Pancreas (tissue), 10 donors: ENCODE results near the gene PIK3C3. TPM values are rescaled to one million over a fixed set of nuclear protein-coding genes. Genes with fewer than 3 reads are reported as not detected.
"Not testable (repeated sequence)": the region's sequence is repeated elsewhere in the genome, so short reads cannot be mapped to it uniquely, and the experiment has no call there.

Experiments used
- ATAC-seq, 4 donors: fragments of 200-7000 bp; cut with Tn5 transposase; one replicate each; pipeline versions ENCODE4 v1.8.0 to v1.9.1; 2020; ENCODE audit warnings: mild to moderate bottlenecking in 4 of 4, moderate library complexity in 4 of 4
- DNase-seq, 6 donors: peaks; one replicate each; pipeline ENCODE4 v3.0.0-alpha.2; 2020
- FAIRE-seq: peaks from 2 replicates; lab custom pipeline; 2012; peaks lifted over from hg19 to GRCh38; lab: Jason Lieb, UNC
- H3K27ac ChIP-seq, 4 donors: fragments of 200-600 bp; sonication (generic); 1 replicate in 3 of 4; 2 replicates in 1 of 4; pipeline versions ENCODE4 v1.5.0 to v1.8.0; 2020
- H3K27me3 ChIP-seq, 4 donors: fragments of 200-600 bp; one replicate each; pipeline ENCODE4 v1.8.0; 2021
- H3K36me3 ChIP-seq, 3 donors: fragments of 200-600 bp; sonication (generic) in 1 of 3; one replicate each; pipeline versions ENCODE4 v1.5.0 to v1.8.0; 2020 to 2021
- H3K4me1 ChIP-seq, 3 donors: fragments of 200-600 bp; one replicate each; pipeline ENCODE4 v1.8.0; 2021
- H3K4me3 ChIP-seq, 4 donors: fragments of 200-600 bp; sonication (generic) in 2 of 4; one replicate each; pipeline versions ENCODE4 v1.5.0 to v1.8.0; 2020 to 2021
- H3K9me3 ChIP-seq, 4 donors: fragments of 200-600 bp; one replicate each; pipeline ENCODE4 v1.8.0; 2021
- whole genome bisulfite sequencing, 2 donors: extraction: QIAGEN DNeasy Blood & Tissue Kit; methylation state at CpG; one replicate each; pipeline ENCODE4 v1.1.7; 2013; 5-methylcytosine and 5-hydroxymethylcytosine counted together
- intact Hi-C, 3 donors: fragments of 100-400 bp; cut with DNase I; formaldehyde crosslinking; loops; one replicate each; pipeline versions ENCODE4 v1.11.1 to v1.14.2; 2022
- polyA plus RNA-seq, 2 donors: library from polyadenylated mRNA; stranded (reverse); fragments of 200-250 nt; gene quantifications; one replicate each; pipeline ENCODE4 v1.2.3, GENCODE V29; 2013
- total RNA-seq, 6 donors: library from RNA; stranded (reverse); fragmentation: NEBNext Ultra II Directional in 4 of 6; extraction: Animal tissue kit (Norgen Biotek cat#: 25700) in 4 of 6; gene quantifications; one replicate each; pipeline versions ENCODE4 v1.2.1 to v1.2.4, GENCODE V29; 2021 to 2023
- TF ChIP-seq, protein P1 (sequence below), 4 donors: fragments of 200-600 bp; sonication (generic) in 3 of 4; IDR thresholded peaks; one replicate each; pipeline versions ENCODE4 v1.5.0 to v1.8.0; 2021; ENCODE audit warnings: antibody characterized with exemption in 4 of 4
- donor health status: healthy with polysubstance abuse.
- donor health status: DM: no; HTN: no; CAD: no; lungs with moderate emphysema.
- donor health status: DM: no; HTN: no; CAD: no.
- donor health status: control.
- donor health status: control.
- donor health status: Bipolar disorder and iron deficiency.
- donor health status: DM: yes; HTN: yes; CAD: no.
- donor health status: DM: no; HTN: no; CAD: no.
- donor health status: DM: no; HTN: no; CAD: no.
- donor health status: DM: yes; HTN: yes; CAD: no.

PIK3C3 gene
- total and polyA plus RNA-seq, 8 donors: 15.4 to 32.3 (median 19.5) TPM

DNA sequence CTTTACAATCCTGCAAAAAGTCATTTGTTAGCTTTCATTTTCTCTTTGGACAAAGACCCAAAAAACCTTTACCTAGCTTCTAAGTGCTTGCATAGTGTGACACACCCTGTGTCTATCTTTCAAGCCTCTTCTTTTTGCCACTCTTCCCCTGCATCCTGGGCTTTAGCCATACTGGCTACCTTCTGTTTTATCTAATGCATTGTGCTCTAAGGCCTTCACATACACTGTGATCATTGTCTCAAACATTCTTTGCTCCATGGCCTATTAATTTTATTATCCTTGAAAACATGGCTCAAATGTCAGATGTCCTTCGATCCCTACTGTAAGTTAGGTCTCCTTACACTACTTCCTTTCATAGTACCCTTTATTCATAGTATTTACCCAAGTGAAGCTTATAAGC is 84.4 kb downstream of the PIK3C3 start:
- Histone ChIP-seq H3K27ac (no peak overlapping the region), H3K36me3 (peaks cover 0 to 6% (median 5%) of the 10 kb centered on the region in 3 donors), H3K27me3 (no peaks in the 10 kb centered on the region), H3K4me1 (peaks cover 0 to 8% (median 0%) of the 10 kb centered on the region in 3 donors), H3K4me3 (no peak overlapping the region), H3K9me3 (no peaks in the 10 kb centered on the region)
- no peak for DNase-seq
- intact Hi-C loops: no loop called here
- FAIRE-seq: no peak
- TF ChIP-seq, protein P1, sequence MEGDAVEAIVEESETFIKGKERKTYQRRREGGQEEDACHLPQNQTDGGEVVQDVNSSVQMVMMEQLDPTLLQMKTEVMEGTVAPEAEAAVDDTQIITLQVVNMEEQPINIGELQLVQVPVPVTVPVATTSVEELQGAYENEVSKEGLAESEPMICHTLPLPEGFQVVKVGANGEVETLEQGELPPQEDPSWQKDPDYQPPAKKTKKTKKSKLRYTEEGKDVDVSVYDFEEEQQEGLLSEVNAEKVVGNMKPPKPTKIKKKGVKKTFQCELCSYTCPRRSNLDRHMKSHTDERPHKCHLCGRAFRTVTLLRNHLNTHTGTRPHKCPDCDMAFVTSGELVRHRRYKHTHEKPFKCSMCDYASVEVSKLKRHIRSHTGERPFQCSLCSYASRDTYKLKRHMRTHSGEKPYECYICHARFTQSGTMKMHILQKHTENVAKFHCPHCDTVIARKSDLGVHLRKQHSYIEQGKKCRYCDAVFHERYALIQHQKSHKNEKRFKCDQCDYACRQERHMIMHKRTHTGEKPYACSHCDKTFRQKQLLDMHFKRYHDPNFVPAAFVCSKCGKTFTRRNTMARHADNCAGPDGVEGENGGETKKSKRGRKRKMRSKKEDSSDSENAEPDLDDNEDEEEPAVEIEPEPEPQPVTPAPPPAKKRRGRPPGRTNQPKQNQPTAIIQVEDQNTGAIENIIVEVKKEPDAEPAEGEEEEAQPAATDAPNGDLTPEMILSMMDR (IDR thresholded peaks at IDR 0.05): no peak
- WGBS, 2 donors: 74 to 75% methylated on average over 1 of the region's 1 CpG
- no peak for ATAC-seq

DNA sequence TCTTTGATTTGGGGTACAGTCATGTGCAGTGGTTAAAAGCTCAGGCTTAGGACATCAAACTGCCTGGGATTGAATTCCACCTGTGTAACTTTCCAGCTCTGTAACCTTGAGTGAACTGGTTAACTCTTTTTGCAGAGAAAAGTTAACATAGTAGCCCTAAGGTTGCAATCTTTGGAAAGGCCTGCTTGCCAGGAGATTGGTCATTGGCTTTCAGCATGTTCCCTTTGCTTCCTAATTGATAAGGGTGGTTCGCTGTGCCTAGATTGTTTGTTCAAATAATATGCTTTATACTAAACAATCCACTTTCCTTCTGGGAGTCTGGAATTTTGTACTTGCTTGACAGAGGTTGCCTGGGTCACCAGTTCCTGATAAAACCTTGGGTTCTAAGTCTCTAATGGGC is 86.8 kb downstream of the PIK3C3 start:
- intact Hi-C loops: no loop called here
- H3K27me3 ChIP-seq: no peaks in the 10 kb centered on the region
- H3K4me1 ChIP-seq: peaks cover 0 to 8% (median 0%) of the 10 kb centered on the region in 3 donors
- DNase-seq (no peak), FAIRE-seq (no peak), ATAC-seq (peak; percentile 18 to 77 (median 48))
- H3K36me3 ChIP-seq: no peaks in the 10 kb centered on the region
- TF ChIP-seq, protein P1 (IDR thresholded peaks at IDR 0.05): no peak
- H3K27ac ChIP-seq: no peak overlapping the region
- no peak overlapping the region for H3K4me3 ChIP-seq
- WGBS, 2 donors: 11 to 14% methylated on average over 1 of the region's 1 CpG
- no peaks in the 10 kb centered on the region for H3K9me3 ChIP-seq

DNA sequence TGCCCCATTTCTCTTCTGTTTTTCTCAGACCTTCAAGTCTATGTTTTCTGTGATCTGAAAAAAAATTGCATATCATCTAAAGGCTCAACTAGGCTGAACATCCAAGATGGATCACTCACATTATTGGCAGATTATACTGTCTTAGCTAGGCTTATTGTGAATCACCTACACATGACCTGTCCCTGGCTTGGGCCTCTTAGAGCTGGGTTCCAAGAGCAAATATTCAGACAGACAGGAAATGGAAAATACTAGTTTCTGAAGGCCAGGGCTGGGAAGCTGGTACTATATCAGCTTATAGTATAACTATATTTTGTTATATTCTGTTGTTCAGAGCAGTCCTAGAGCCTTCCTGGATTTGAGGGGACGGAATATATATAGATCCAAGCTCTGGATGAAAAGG is 90.3 kb downstream of the PIK3C3 start:
- no peaks in the 10 kb centered on the region for H3K9me3 ChIP-seq
- no peak overlapping the region for H3K4me3 ChIP-seq
- TF ChIP-seq, protein P1 (IDR thresholded peaks at IDR 0.05): no peak
- 88 to 95% methylated on average over 1 of the region's 1 CpG for WGBS, 2 donors
- FAIRE-seq: no peak
- H3K36me3 ChIP-seq: peaks cover 0 to 3% (median 0%) of the 10 kb centered on the region in 3 donors
- H3K27ac ChIP-seq: no peak overlapping the region
- intact Hi-C loops: no loop called here
- H3K27me3 ChIP-seq: no peaks in the 10 kb centered on the region
- no peak for DNase-seq
- no peak for ATAC-seq
- peaks cover 0 to 15% (median 0%) of the 10 kb centered on the region in 3 donors for H3K4me1 ChIP-seq

DNA sequence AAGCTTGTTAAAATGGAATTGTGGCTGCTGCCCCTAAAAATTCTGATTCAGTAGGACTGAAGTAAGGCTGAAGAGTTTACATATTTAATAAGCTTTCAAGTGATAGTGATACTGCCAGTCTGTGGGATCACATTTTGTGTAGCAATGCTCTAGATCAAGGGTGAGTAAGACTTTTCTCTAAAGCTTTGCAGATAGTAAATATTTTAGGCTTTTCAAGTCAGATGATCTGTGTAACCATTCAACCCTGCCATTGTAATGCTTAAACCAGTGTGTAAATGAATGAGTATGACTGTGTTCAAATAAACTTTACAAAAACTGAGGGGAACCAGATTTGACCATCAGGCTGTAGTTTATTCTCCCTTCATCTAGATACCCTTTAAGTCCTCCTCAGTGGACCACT is 92.7 kb downstream of the PIK3C3 start:
- H3K9me3 ChIP-seq: no peaks in the 10 kb centered on the region
- ATAC-seq (peak in 2 of 4 donors; percentile 12 to 18), FAIRE-seq (no peak), DNase-seq (no peak)
- TF ChIP-seq, protein P1 (IDR thresholded peaks at IDR 0.05): no peak
- no peak overlapping the region for H3K27ac ChIP-seq
- intact Hi-C loops: no loop called here
- no peak overlapping the region for H3K4me3 ChIP-seq
- peaks cover 0 to 7% (median 0%) of the 10 kb centered on the region in 3 donors for H3K4me1 ChIP-seq
- no peaks in the 10 kb centered on the region for H3K27me3 ChIP-seq
- H3K36me3 ChIP-seq: peaks cover 0 to 3% (median 0%) of the 10 kb centered on the region in 3 donors

DNA sequence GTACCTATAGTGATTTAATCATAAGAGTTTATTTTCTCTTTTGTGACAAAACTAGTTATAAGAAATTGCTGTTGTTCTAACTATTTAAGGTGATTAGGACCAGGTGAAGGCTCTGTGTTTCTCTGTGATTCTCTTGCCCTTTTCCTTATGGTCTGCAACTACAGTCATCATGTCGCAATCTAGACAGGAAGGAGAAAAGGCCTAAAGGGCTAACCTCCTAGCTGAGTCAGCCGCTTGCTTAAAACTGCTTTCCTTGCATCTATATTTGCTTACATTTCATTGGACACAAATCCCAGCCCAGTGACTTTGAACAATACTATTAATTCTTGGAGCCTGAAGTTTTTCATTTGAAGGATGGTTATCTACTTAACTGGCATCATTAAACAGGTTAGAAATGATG is 93.1 kb downstream of the PIK3C3 start:
- no peak overlapping the region for H3K27ac ChIP-seq

DNA sequence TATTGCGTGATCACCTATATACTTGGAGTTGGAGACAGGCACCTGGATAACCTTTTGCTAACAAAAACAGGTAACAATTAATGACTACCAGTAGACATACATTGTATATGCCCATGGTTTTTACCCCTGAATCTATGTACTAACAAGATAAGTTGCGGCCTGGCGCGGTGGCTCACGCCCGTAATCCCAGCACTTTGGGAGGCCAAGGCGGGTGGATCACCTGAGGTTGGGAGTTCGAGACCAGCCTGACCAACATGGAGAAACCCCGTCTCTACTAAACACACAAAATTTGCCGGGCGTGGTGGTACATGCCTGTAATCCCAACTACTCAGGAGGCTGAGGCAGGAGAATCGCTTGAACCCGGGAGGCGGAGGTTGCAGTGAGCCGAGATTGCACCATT is 94.5 kb downstream of the PIK3C3 start:
- H3K9me3 ChIP-seq, H3K4me1 ChIP-seq, H3K27me3 ChIP-seq, H3K4me3 ChIP-seq, DNase-seq, H3K36me3 ChIP-seq, ATAC-seq, intact Hi-C loops, H3K27ac ChIP-seq, FAIRE-seq: not testable (repeated sequence)
- WGBS, 2 donors: 98 to 99% methylated on average over 15 of the region's 15 CpGs

More for the DNA sequence above, 93.1 kb downstream of the PIK3C3 start:
- intact Hi-C loops: no loop called here
- FAIRE-seq (no peak), DNase-seq (no peak), ATAC-seq (peak in 3 of 4 donors; percentile 55 to 83 (median 69))
- H3K36me3 ChIP-seq: peaks cover 0 to 3% (median 0%) of the 10 kb centered on the region in 3 donors
- TF ChIP-seq, protein P1 (IDR thresholded peaks at IDR 0.05): no peak
- no peak overlapping the region for H3K4me3 ChIP-seq
- WGBS, 2 donors: 89 to 100% methylated on average over 2 of the region's 2 CpGs
- H3K4me1 ChIP-seq: peaks cover 0 to 7% (median 0%) of the 10 kb centered on the region in 3 donors
- no peaks in the 10 kb centered on the region for H3K27me3 ChIP-seq
- H3K9me3 ChIP-seq: no peaks in the 10 kb centered on the region
